DMS 273 (cell line): ENCODE data around the gene FHOD1.

Source experiments
- DNase-seq: peaks from one replicate; lab custom pipeline; 2025; ENCODE audit not compliant: unreplicated experiment; lab: John Stamatoyannopoulos, UW

Gene FHOD1

DNA sequence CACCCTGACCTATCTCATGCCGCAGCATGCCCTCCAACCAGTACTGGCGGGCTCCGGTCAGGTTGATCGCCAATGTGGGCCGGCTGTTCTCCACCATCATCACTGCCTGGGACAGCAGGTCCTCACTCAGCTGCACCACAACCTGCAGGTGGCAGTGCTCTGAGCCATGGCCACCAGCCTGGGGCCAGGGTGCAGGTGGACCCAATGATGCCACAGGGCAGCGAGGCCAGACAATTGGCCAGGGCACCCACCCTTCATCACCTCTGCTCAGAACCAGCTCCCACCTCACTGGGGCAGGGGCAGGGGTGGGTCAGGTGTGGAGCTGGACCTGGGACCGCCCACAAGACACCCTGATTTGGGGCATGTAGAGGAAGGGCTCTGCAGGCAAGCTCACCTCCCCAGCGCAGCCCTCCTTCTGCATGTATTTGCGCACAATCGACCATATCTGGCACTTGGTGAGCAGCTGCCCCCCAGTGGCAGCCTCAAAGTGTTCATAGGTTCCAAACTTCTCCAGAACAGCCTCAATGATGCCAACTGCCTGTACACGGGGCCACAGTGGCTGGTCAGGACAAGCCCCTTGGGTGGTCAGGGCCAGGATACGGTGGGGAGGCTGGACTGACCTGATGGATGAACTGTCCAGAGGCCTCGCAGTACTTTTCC, 67.7 kb downstream of the FHOD1 start:
- DNase-seq: peak; percentile 50
